GM12872 (cell line): Measurements from ENCODE around the gene FRMD1.

Experiments
- TF ChIP-seq, protein P1 (sequence below): IDR thresholded peaks from 3 replicates; pipeline ENCODE4 v1.5.1; 2011; ENCODE audit warnings: low read depth, mild to moderate bottlenecking, low read length, moderate library complexity; ENCODE audit not compliant: insufficient read depth

FRMD1 gene

DNA sequence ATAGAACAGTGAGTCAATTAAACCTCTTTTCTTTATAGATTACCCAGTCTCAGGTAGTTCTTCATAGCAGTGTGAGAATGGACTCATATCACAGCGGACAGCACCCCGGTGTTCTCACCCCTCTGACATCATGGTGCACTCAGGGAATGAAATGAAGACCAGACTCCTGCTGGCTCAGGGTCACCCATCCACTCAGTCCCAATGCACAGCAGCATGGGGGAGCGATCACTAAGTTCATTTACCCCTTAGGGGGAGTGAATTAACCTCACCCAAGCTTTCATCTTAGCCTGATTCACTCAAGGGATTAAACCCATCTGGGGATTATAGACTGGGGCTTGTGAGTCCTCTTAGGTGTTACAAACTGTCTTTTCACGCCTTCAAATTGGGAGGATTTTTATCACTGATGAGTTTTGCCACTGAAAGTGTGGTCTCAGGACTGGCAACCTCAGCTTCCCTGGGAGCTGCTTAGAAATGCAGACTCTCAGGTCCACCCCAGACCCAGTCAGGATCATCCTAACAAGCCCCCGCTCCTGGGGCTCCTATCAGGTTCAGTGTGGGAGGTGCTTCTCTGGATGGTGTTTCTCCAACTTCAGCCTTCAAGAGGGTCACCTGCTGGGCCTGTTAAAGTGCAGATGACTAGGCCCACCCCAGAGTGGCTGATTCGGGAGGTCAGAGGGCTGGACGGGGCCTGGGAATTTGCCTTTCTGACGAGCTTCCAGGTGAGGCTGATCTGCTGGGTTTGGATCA lies 44.3 kb upstream of the FRMD1 start:
- TF ChIP-seq, protein P1, sequence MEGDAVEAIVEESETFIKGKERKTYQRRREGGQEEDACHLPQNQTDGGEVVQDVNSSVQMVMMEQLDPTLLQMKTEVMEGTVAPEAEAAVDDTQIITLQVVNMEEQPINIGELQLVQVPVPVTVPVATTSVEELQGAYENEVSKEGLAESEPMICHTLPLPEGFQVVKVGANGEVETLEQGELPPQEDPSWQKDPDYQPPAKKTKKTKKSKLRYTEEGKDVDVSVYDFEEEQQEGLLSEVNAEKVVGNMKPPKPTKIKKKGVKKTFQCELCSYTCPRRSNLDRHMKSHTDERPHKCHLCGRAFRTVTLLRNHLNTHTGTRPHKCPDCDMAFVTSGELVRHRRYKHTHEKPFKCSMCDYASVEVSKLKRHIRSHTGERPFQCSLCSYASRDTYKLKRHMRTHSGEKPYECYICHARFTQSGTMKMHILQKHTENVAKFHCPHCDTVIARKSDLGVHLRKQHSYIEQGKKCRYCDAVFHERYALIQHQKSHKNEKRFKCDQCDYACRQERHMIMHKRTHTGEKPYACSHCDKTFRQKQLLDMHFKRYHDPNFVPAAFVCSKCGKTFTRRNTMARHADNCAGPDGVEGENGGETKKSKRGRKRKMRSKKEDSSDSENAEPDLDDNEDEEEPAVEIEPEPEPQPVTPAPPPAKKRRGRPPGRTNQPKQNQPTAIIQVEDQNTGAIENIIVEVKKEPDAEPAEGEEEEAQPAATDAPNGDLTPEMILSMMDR: no peak

GRCh38 chr6:168122521-168122920 lies 43.5 kb upstream of the FRMD1 start:
- TF ChIP-seq, protein P1: no peak

GRCh38 chr6:168122011-168122410 lies 43.0 kb upstream of the FRMD1 start:
- TF ChIP-seq, protein P1: no peak

DNA sequence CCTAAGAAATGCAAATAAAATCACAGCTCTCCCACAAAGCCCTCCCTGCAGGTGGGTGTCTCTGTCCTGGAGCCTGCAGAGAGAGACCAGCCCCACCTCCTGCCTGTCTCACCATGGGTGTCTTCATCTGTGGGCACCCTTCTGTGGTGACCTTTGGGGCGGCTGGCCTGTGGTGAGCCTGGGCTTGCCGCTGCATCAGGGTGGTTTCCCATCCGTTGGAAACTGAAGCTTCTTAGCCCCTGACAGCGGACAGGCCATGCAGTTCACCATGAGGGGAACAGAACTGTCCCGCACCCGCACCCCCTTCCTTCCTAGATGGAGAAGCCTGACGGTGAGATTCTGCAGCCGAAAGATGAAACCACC lies 42.3 kb upstream of the FRMD1 start:
- TF ChIP-seq, protein P1: no peak

GRCh38 chr6:168120390-168121302 lies 41.6 kb upstream of the FRMD1 start:
- TF ChIP-seq, protein P1: no peak

DNA sequence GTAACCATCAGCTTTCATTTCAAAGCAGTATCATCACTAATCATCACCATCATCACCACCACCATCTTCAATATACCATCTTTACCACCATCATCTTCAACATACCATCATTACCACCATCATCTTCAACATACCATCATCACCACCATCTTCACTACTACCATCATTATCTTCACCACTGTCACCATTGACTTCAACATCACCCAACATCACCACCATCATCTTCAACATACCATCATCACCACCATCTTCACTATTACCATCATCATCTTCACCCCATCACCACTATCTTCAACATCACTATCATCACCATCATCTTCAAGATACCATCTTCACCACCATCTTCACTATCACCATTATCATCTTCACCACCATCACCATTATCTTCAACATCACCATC lies 40.5 kb upstream of the FRMD1 start:
- TF ChIP-seq, protein P1: no peak

DNA sequence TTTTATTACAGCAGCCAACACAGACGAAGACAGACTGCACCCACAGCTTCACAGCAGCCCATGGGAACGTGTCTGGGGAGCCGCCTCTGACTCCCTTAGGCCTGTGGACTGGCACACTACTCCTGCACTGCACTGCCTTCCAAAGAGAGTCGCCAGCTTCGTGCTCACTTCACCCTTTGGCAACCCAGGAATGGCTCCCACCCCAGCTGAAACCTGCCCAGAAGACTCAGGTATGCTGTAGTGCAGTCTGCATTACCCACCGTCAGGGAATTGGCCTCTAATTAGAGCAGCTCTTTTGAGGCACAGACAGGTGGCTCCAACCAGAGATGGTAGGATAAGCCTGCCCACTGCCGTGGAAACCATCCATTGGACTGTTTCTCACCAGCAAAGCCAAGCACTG lies 39.9 kb upstream of the FRMD1 start:
- TF ChIP-seq, protein P1: no peak
